Stimulated activated naive B cell treated with anti-CD40 and anti-IgM and Interleukin-4, amounts not matched to agents 10 μg/mL and 1 μg/mL and 100 μg/mL, for 72 hours (primary cell): ENCODE data around the gene SLC25A38.
"Not testable (repeated sequence)": the region's sequence is repeated elsewhere in the genome, so short reads cannot be mapped to it uniquely, and the experiment has no call there.

Experiments used
- ATAC-seq, 2 donors: fragments of 150-1000 bp; cut with Tn5 transposase; replicated peaks; 2 replicates each; pipeline ENCODE4 v1.10.0; 2021; ENCODE audit warnings: moderate library complexity in 1 of 2
- DNase-seq: peaks from one replicate; pipeline ENCODE4 v3.0.0; 2021
- H3K27ac Mint-ChIP-seq: one replicate; pipeline ENCODE4 v1.8.0; 2022; ENCODE audit warnings: mild to moderate bottlenecking, mixed read lengths
- H3K27me3 Mint-ChIP-seq, 2 donors: one replicate each; pipeline ENCODE4 v1.8.0; 2022; ENCODE audit warnings: mixed read lengths in 2 of 2
- H3K36me3 Mint-ChIP-seq, 2 donors: one replicate each; pipeline ENCODE4 v1.8.0; 2022; ENCODE audit warnings: mixed read lengths in 2 of 2, mild to moderate bottlenecking in 1 of 2
- H3K4me1 Mint-ChIP-seq, 2 donors: one replicate each; pipeline ENCODE4 v1.8.0; 2022; ENCODE audit warnings: mixed read lengths in 2 of 2, mild to moderate bottlenecking in 1 of 2
- H3K4me3 Mint-ChIP-seq, 2 donors: one replicate each; pipeline ENCODE4 v1.8.0; 2022; ENCODE audit warnings: mild to moderate bottlenecking in 2 of 2, mixed read lengths in 2 of 2, moderate library complexity in 1 of 2
- H3K9me3 Mint-ChIP-seq, 2 donors: one replicate each; pipeline ENCODE4 v1.8.0; 2022; ENCODE audit warnings: mixed read lengths in 2 of 2, mild to moderate bottlenecking in 1 of 2

Gene SLC25A38

GRCh38 chr3:39407259-39407629 is 24.1 kb downstream of the SLC25A38 start:
- peak overlapping the region; percentile 90 to 93 for H3K4me3 Mint-ChIP-seq
- peaks cover 28 to 36% of the 10 kb centered on the region in 2 donors for H3K4me1 Mint-ChIP-seq
- H3K27me3 Mint-ChIP-seq: no peaks in the 10 kb centered on the region
- peaks cover 42 to 48% of the 10 kb centered on the region in 2 donors for H3K36me3 Mint-ChIP-seq
- no peaks in the 10 kb centered on the region for H3K9me3 Mint-ChIP-seq
- ATAC-seq (no peak), DNase-seq (no peak)
- H3K27ac Mint-ChIP-seq: peak overlapping the region; percentile 98

- no peak for ATAC-seq
- peak overlapping the region; percentile 98 for H3K27ac Mint-ChIP-seq
- DNase-seq: no peak
- H3K9me3 Mint-ChIP-seq: no peaks in the 10 kb centered on the region
- H3K4me3 Mint-ChIP-seq: peak overlapping the region; percentile 90 to 93
- no peaks in the 10 kb centered on the region for H3K27me3 Mint-ChIP-seq
- H3K36me3 Mint-ChIP-seq: peaks cover 48 to 53% of the 10 kb centered on the region in 2 donors
- peaks cover 28 to 43% of the 10 kb centered on the region in 2 donors for H3K4me1 Mint-ChIP-seq
These were observed 24.8 kb downstream of the SLC25A38 start for GRCh38 chr3:39407773-39408492.

GRCh38 chr3:39408493-39409372 is 25.6 kb downstream of the SLC25A38 start:
- peaks cover 28 to 44% of the 10 kb centered on the region in 2 donors for H3K4me1 Mint-ChIP-seq

GRCh38 chr3:39409514-39410136 is 26.5 kb downstream of the SLC25A38 start:
- Mint-ChIP-seq H3K4me1 (peaks cover 25 to 44% of the 10 kb centered on the region in 2 donors), H3K9me3 (no peaks in the 10 kb centered on the region), H3K27me3 (no peaks in the 10 kb centered on the region), H3K4me3 (peak overlapping the region; percentile 72 to 73), H3K27ac (peak overlapping the region; percentile 98), H3K36me3 (peaks cover 52 to 64% of the 10 kb centered on the region in 2 donors)
- ATAC-seq (no peak), DNase-seq (no peak)

More at GRCh38 chr3:39408493-39409372, 25.6 kb downstream of the SLC25A38 start:
- no peaks in the 10 kb centered on the region for H3K9me3 Mint-ChIP-seq
- H3K4me3 Mint-ChIP-seq: peak overlapping the region; percentile 90 to 93
- H3K27ac Mint-ChIP-seq: peak overlapping the region; percentile 98
- peaks cover 49 to 59% of the 10 kb centered on the region in 2 donors for H3K36me3 Mint-ChIP-seq
- DNase-seq (no peak), ATAC-seq (no peak)
- H3K27me3 Mint-ChIP-seq: no peaks in the 10 kb centered on the region

GRCh38 chr3:39410893-39411292 is 27.7 kb downstream of the SLC25A38 start:
- H3K9me3 Mint-ChIP-seq: no peaks in the 10 kb centered on the region
- peaks cover 26 to 42% of the 10 kb centered on the region in 2 donors for H3K4me1 Mint-ChIP-seq
- no peak overlapping the region for H3K27ac Mint-ChIP-seq
- H3K27me3 Mint-ChIP-seq: no peaks in the 10 kb centered on the region
- no peak for ATAC-seq
- H3K4me3 Mint-ChIP-seq: peak overlapping the region in 1 of 2 donors; percentile 56
- DNase-seq: no peak
- H3K36me3 Mint-ChIP-seq: peaks cover 56 to 73% of the 10 kb centered on the region in 2 donors

- no peak for DNase-seq
- Mint-ChIP-seq H3K36me3 (peaks cover 45 to 59% of the 10 kb centered on the region in 2 donors), H3K4me1 (peaks cover 21 to 41% of the 10 kb centered on the region in 2 donors), H3K27ac (peak overlapping the region; percentile 67), H3K4me3 (no peak overlapping the region), H3K9me3 (no peaks in the 10 kb centered on the region), H3K27me3 (no peaks in the 10 kb centered on the region)
- ATAC-seq: no peak
These were observed 29.6 kb downstream of the SLC25A38 start for GRCh38 chr3:39412668-39413260.

GRCh38 chr3:39413691-39414420 is 30.7 kb downstream of the SLC25A38 start:
- peaks cover 20 to 42% of the 10 kb centered on the region in 2 donors for H3K4me1 Mint-ChIP-seq
- peaks cover 37 to 53% of the 10 kb centered on the region in 2 donors for H3K36me3 Mint-ChIP-seq
- H3K9me3 Mint-ChIP-seq: no peaks in the 10 kb centered on the region
- peak; percentile 4 to 19 for ATAC-seq
- H3K4me3 Mint-ChIP-seq: no peak overlapping the region
- peaks cover 0 to 6% of the 10 kb centered on the region in 2 donors for H3K27me3 Mint-ChIP-seq
- H3K27ac Mint-ChIP-seq: peak overlapping the region; percentile 69
- DNase-seq: no peak

- peak; percentile 14 to 28 for ATAC-seq
- peak overlapping the region; percentile 22 for H3K27ac Mint-ChIP-seq
- H3K4me3 Mint-ChIP-seq: peak overlapping the region in 1 of 2 donors; percentile 8
- H3K27me3 Mint-ChIP-seq: peaks cover 0 to 6% of the 10 kb centered on the region in 2 donors
- peaks cover 18 to 36% of the 10 kb centered on the region in 2 donors for H3K4me1 Mint-ChIP-seq
- no peaks in the 10 kb centered on the region for H3K9me3 Mint-ChIP-seq
- peaks cover 33 to 49% of the 10 kb centered on the region in 2 donors for H3K36me3 Mint-ChIP-seq
- DNase-seq: no peak
These were observed 31.3 kb downstream of the SLC25A38 start for GRCh38 chr3:39414421-39414907.

- not testable (repeated sequence) for H3K27me3 Mint-ChIP-seq, H3K4me3 Mint-ChIP-seq, DNase-seq, ATAC-seq, H3K9me3 Mint-ChIP-seq
- H3K27ac Mint-ChIP-seq: peak overlapping the region; percentile 22
- H3K4me1 Mint-ChIP-seq: peaks cover 13 to 30% of the 10 kb centered on the region in 2 donors
- peaks cover 27 to 47% of the 10 kb centered on the region in 2 donors for H3K36me3 Mint-ChIP-seq
These were observed 32.1 kb downstream of the SLC25A38 start for GRCh38 chr3:39415302-39415701.

GRCh38 chr3:39415983-39416382 is 32.8 kb downstream of the SLC25A38 start:
- H3K4me3 Mint-ChIP-seq: no peak overlapping the region
- peaks cover 30 to 50% of the 10 kb centered on the region in 2 donors for H3K36me3 Mint-ChIP-seq
- DNase-seq (no peak), ATAC-seq (peak; percentile 22 to 44)
- no peaks in the 10 kb centered on the region for H3K9me3 Mint-ChIP-seq
- H3K4me1 Mint-ChIP-seq: peaks cover 11 to 30% of the 10 kb centered on the region in 2 donors
- peaks cover 0 to 6% of the 10 kb centered on the region in 2 donors for H3K27me3 Mint-ChIP-seq
- H3K27ac Mint-ChIP-seq: peak overlapping the region; percentile 84

- H3K27me3 Mint-ChIP-seq, H3K9me3 Mint-ChIP-seq, DNase-seq, H3K27ac Mint-ChIP-seq, H3K4me3 Mint-ChIP-seq: not testable (repeated sequence)
- Mint-ChIP-seq H3K36me3 (peaks cover 22 to 54% of the 10 kb centered on the region in 2 donors), H3K4me1 (peaks cover 7 to 25% of the 10 kb centered on the region in 2 donors)
- peak in 1 of 2 donors; percentile 3 for ATAC-seq
These were observed 33.8 kb downstream of the SLC25A38 start for GRCh38 chr3:39416998-39417397.

- H3K27ac Mint-ChIP-seq, DNase-seq, ATAC-seq, H3K9me3 Mint-ChIP-seq, H3K27me3 Mint-ChIP-seq, H3K4me3 Mint-ChIP-seq: not testable (repeated sequence)
- Mint-ChIP-seq H3K36me3 (peaks cover 15 to 43% of the 10 kb centered on the region in 2 donors), H3K4me1 (peaks cover 7 to 16% of the 10 kb centered on the region in 2 donors)
These were observed 35.5 kb downstream of the SLC25A38 start for GRCh38 chr3:39418556-39419225.
